IPS-18c (cell line): Measurements from ENCODE around the gene GJC2.

ENCODE experiments used
- H3K4me3 ChIP-seq: 2 replicates; pipeline ENCODE4 v1.7.0; 2013; ENCODE audit warnings: low read depth, mild to moderate bottlenecking, low read length, moderate library complexity; ENCODE audit not compliant: insufficient read depth
- H3K9me3 ChIP-seq: one replicate; pipeline ENCODE4 v1.6.1; 2013; ENCODE audit warnings: mild to moderate bottlenecking, low read length, moderate library complexity; ENCODE audit not compliant: control insufficient read depth, insufficient read depth

Gene GJC2

GRCh38 chr1:228190778-228191177 is 41.0 kb downstream of the GJC2 start:
- no peaks in the 10 kb centered on the region for H3K9me3 ChIP-seq
- H3K4me3 ChIP-seq: no peak overlapping the region

DNA sequence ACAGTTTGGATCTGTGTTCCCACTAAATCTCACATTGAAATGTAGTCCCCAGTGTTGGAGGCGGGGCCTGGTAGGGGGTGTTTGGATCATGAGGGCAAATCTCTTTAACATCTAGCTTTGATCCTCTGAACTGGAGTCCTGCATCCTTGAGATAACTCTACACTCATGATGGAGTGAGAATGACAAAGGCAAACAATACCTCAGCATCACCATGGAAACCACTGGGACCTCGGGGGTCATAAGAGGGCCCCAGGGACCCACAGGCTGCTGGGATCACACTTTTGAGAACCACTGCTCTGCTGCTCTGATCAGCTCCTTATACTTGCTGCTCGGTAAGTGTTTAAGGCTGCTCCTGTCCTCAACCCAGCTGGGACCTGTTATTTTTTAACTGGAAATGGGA is 44.7 kb downstream of the GJC2 start:
- Histone ChIP-seq H3K4me3 (no peak overlapping the region), H3K9me3 (peaks cover 6% of the 10 kb centered on the region)

GRCh38 chr1:228194921-228195812 is 45.4 kb downstream of the GJC2 start:
- no peak overlapping the region for H3K4me3 ChIP-seq
- peaks cover 6% of the 10 kb centered on the region for H3K9me3 ChIP-seq

GRCh38 chr1:228197555-228198147 is 47.9 kb downstream of the GJC2 start:
- H3K9me3 ChIP-seq: peaks cover 6% of the 10 kb centered on the region
- H3K4me3 ChIP-seq: no peak overlapping the region

GRCh38 chr1:228198977-228199590 is 49.4 kb downstream of the GJC2 start:
- Histone ChIP-seq H3K9me3 (peaks cover 6% of the 10 kb centered on the region), H3K4me3 (no peak overlapping the region)

GRCh38 chr1:228204958-228205357 is 55.2 kb downstream of the GJC2 start:
- no peak overlapping the region for H3K4me3 ChIP-seq
- no peaks in the 10 kb centered on the region for H3K9me3 ChIP-seq

GRCh38 chr1:228205526-228206436 is 56.1 kb downstream of the GJC2 start:
- H3K9me3 ChIP-seq: no peaks in the 10 kb centered on the region
- H3K4me3 ChIP-seq: no peak overlapping the region

DNA sequence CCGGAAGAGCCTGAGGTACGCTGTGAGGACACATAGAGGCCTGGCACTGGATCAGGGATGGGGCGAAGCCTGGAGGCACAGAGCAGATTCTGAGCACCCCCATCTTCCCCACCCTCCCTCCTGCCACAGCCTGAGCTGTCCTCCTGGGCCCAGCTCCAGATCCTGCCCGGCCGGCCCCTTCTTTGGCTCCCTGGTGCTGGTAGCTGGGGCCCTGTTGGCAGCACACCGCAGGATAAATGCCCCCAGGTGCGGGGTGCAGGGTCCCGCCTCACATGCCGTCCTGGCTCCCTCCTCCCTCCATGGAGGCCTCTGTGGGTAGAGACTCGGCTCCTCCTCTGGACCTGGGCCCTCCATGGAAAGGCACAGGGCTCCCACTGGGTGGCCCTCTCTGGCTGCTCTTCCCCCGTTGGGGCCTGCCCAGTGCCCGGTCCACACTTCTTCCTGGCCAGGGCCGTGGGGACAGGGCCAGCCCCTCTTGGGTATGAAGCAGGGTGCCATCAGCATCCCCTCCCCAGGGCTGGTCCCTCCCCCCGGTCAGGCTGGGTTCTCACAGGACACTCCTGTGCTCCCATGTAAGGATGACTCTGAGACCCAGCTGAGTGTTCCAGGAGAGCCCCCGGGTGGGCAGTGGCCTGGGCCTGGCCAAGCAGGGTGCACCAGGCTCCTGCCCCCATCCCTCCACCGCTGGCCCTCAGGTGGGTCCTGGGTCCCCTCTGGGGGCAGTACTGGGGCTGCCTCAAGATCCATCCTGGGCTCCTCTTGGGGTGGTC is 57.0 kb downstream of the GJC2 start:
- Histone ChIP-seq H3K4me3 (no peak overlapping the region), H3K9me3 (no peaks in the 10 kb centered on the region)

DNA sequence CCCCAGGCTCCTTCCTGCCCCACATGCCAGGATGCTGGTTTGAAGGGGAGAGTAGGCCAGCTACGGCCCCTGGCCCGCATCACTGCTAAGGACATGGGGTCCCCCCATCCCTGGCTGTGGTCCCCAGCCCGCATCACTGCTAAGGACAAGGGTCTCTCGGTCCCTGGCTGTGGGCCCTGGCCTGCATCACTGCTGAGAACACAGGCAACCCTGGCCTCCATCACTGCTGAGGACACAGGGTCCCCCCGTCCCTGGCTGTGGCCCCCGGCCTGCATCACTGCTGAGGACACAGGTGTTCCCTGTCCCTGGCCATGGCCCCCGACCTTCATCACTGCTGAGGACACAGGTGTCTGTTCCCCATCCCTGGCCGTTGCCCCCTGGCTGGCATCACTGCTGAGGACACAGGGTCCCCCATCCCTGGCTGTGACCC is 57.7 kb downstream of the GJC2 start:
- no peak overlapping the region for H3K4me3 ChIP-seq
- H3K9me3 ChIP-seq: no peaks in the 10 kb centered on the region

DNA sequence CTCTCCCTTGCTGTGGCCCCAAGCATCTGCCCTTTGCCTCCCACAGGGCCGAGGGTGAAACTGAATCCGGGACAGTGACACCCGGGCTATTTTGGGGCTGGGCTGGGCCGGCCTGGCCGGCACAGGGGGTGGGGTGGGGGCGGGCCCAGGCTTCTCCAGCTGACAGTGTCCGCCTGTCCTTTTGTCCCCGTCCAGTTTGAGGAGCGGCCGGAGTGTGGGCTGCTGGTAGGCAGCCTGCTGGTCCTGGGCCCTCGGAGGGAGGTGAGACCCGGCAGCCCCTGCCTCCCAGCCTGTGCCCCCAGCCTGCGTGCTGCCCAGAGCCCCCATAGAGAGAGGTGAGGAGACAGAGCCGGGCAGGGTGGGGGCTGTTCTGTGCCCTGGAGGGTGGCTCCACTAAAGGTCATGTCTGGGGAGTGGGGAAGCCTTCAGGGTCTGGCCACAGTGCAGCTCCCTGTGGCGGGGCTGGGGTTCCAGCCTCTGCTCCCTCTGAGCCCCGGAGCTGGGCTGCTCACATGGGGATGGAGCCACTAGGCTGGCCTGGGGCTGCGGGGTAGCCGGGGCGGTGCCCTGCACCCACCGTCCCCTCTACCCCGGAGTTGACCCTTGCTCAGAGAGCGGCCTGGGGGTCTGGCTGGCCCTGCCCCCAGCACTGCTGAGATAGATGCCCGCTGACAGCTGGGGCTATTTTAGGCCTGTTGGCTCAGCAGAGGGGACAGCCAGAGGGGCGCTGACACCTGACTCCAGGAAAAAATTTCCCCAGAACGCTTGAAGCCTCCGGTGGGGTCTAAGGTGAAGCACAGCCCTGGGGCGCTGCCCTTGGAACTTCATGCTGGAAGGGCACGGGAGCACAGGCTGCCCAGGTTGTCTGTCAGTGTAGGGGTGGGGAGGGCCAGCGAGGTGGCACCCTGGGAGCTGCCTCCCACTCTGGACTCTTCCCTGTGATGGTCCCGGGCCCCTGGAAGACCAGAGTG is 58.4 kb downstream of the GJC2 start, which contains the start of gene OBSCN:
OBSCN (plus strand) TSS at position 194 of the 971 bp plus-strand sequence. CDS start 3,740 bp downstream, outside the sequence.
- H3K4me3 ChIP-seq: no peak within 1 kb of the TSS
- no peaks in the 10 kb centered on the region for H3K9me3 ChIP-seq

DNA sequence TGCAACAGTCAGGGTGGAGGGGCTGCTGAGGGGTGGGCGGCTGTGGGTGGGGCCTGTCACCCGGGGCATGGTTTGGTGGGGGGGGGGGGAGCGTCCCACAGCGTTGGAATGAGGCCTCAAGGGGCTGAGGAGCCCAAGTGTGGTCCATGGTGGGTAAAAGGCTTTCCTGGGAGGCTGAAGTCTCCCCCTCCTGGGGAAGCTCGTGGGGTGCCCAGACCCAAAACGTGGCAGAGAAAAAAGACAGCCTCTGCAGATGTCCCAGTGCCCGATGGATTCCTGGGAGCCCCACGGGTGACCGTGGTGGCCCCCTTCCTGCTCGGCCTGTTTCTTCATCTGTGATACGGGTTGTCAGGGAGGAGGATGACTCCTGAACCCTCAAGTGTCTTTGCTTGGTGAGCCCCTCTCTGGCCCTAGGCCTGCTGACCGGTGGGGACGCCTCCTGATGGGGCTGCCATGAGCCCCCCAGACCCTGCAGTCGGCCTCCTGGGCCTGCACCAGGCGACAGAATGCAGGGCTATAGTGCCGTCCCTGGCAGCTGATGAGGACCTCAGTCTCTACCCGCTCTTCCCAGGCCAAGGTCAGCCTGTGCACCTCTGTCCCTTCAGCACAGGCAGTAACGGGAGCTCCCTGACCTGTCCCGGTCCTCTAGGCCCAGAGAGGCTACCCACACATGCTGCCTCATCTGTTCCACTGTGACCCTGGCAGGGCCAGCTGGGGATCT is 59.3 kb downstream of the GJC2 start:
- H3K9me3 ChIP-seq: no peaks in the 10 kb centered on the region
- H3K4me3 ChIP-seq: no peak overlapping the region
